RCC 7860 (cell line): ENCODE data around the gene LGALS1.
"Not testable (repeated sequence)": the region's sequence is repeated elsewhere in the genome, so short reads cannot be mapped to it uniquely, and the experiment has no call there.

Experiments used
- DNase-seq: peaks from one replicate; pipeline ENCODE4 v3.0.0-alpha.2; 2015; ENCODE audit warnings: low spot score
- FAIRE-seq: peaks from 2 replicates; lab custom pipeline; 2012; peaks lifted over from hg19 to GRCh38; lab: Jason Lieb, UNC

LGALS1 gene

DNA sequence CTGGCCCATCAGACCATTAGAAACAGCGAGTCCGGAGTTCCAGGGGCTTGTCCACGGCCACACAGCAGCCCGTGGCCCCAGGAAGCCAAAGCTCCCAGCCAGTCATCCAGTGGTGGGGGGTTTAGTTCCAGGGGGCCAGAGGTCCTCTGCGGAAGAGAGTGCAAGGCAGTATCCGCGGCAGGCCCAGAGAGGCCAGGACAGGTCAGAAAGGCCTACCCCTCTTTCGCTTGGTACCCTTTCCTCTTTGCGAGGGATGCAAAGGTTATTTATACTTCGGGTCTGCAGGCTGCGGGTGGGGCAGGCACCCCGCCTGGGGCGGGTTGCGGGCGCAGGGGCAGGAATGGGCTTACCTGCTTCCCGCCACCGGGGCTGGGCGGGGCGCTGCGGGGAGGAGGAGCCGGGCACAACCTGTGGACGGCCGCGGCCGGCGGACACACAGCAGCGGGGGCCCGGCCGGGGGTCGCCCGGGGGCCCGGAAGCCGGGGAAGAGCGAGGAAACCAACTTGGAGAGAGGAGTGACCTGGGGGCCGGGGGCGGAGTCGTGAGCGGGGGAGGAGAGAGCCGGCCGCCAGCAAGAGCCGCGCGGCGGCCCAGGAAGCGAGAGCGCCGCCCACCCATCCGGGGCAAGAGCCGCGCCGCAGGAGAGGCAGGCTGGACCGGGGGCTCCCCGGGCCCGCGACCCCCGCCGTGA, 36.2 kb upstream of the LGALS1 start, which contains the start of gene SH3BP1:
Gene SH3BP1 (plus strand): TSS at position 600 of the 691 bp plus-strand sequence. CDS start 119 bp downstream, outside the sequence.
- no peak for FAIRE-seq
- no peak for DNase-seq

DNA sequence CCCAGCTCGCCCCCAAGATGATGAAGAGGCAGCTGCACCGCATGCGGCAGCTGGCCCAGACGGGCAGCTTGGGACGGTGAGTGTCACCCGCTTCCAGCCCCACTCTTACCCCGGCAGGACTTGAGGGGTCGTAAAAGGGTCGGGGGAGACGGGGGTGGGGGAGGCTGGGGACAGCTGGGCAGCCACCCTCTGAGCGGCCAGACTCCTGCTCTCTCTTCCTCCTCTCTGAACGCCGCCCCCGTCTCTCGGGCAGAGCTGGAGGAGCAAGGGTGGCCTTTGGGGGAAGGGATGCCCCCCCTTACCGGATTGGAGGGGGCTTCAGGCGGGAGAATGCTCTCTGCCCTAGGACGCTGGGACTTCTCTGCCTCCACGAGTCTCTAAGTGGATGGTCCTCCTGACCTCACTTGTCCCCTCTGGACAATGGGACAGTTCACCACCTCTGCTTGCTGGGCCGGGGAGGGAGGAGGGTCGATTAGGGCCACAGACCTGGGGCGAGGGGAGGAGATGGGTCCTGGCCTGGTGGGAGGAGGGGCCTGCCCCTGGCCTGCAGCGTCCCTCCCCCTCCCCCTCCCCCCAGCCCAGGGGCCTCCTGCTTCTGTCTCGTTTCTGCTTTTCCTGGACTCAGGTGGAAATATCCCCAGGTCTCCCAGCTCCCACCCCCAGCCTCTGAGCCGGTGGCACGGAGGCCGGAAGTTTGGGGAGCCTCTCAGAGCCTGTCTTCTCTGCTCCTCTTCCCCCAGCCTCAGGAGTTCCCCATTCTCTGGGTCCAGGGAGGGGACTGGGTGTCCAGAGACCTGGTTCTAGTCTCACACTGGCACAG, 35.5 kb upstream of the LGALS1 start:
- DNase-seq (no peak), FAIRE-seq (no peak)

DNA sequence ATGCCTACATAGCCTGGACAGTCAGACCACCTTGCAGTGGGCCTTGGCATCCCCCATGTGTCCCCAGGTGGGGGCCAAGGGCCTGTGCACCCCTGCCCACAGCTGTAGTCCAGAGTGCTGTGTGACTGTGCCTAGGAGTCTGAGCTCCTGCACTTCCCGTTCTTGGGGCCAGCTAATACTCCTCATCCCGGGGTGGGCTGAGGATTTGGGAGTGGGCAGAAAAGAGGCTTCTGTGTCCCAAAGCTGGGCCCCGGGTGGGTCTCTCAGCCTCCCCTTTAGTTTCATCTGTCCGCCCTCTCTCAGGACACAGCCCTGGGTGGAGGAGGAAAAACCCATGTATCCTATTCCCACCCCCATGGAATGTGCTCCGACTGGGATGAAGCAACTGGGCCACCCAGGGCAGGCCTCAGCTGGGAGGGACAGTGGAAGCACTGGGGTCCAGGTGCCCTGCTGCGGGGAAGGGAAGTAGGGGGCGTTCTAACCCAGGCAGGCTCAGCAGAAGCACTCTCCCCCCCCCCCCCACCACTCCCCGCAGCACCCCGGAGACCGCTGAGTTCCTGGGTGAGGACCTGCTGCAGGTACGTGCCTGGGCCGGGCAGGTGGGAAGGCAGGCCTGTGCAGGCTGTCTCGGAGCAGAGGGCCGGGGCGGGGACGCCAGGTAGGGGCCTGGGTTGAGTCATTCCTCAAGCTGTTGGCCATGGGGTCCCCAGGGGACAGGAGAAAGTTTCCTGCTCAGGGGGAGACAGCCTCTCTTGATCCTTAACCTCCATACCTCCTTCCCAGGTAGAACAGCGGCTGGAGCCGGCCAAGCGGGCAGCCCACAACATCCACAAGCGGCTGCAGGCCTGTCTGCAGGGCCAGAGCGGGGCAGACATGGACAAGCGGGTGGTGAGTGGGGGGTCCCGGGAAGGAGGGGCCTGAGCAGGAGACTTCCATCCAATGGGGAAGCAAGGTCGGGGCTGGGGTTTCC, 34.6 kb upstream of the LGALS1 start:
- FAIRE-seq (no peak), DNase-seq (no peak)

DNA sequence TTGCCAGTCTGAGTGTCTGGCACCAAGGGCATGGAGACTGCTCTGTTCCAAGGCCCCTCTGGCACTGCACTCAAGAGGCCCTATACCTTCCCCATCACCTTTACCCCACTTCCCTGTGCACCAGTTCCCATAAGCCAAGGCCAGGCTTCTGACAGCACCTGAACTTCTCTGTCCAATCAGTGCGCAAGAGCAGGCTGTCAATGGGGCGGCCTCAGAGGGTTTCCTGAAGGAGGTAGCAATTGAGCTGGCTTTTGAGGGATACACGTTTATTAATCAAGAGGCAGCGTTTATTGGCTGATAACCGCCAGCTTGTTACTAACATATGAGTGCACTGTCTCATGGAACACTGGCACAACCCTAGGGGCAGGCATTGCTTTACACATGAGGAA, 33.9 kb upstream of the LGALS1 start:
- DNase-seq (no peak), FAIRE-seq (no peak)

DNA sequence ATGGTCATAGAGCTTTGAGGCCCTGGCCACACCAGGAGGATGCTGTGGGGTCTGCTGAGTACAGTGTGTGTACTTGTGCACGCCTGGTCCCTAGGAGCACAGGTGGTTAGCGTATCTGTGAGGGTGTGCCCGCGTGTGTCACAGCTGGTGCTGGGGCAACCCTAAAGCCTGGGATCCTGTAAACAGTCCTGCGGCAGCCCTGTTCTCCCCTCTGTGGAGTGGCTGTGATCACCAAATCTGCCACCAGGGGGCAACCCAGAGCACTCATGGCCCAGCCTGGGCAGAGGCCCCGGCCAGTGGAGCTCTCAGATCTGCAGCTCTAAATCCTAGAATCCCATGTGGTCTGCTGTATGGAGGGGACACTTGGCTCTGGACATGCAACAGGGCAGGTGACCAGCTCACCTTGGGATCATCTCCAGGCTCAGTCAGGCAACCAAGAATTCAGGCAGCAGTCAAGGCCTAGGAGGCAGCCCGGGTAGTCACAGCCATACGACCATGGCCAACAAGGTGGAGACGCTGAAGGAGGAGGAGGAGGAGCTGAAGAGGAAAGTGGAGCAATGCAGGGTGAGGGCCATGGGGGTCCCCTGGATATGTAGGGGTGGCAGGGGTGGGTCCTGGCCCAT, 32.1 kb upstream of the LGALS1 start:
- DNase-seq (peak; percentile 36), FAIRE-seq (no peak)

DNA sequence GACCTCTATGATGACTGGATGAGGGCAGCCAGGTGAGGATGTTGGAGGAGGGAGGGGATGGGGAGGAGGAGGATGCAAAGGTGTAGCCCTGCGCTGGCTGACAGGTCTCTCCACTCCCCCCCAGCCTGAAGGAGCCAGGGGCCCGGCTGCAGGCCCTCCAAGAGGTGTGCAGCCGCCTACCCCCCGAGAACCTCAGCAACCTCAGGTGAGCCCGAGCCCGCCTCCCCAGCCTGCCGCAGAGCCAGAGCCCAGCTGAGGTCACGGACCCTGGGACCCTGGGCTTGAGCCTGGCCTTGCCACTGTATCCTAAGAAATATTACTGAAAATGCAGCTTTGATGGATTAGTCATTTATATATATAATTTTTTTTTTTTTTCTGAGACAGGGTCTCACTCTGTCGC, 28.1 kb upstream of the LGALS1 start:
- FAIRE-seq = no peak
- no peak for DNase-seq

DNA sequence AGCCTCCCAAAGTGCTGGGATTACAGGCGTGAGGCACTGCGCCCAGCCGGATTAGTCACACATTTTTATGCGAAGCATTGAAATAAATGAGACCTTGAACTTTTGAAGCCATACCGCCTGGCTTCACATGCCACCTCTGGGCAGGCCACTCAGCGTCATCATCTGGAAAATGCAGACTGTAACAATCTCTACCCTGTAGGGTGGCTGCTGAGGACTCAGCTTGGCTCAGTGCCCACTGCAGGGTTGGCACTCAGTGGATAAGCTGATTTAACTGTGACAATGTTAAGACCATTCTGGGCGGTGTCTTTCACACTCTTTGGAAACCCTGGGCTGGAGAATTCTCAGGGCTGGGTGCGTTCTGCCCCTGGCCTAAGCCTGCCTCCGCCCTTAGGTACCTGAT, 27.5 kb upstream of the LGALS1 start:
- DNase-seq (peak; percentile 15), FAIRE-seq (no peak)

DNA sequence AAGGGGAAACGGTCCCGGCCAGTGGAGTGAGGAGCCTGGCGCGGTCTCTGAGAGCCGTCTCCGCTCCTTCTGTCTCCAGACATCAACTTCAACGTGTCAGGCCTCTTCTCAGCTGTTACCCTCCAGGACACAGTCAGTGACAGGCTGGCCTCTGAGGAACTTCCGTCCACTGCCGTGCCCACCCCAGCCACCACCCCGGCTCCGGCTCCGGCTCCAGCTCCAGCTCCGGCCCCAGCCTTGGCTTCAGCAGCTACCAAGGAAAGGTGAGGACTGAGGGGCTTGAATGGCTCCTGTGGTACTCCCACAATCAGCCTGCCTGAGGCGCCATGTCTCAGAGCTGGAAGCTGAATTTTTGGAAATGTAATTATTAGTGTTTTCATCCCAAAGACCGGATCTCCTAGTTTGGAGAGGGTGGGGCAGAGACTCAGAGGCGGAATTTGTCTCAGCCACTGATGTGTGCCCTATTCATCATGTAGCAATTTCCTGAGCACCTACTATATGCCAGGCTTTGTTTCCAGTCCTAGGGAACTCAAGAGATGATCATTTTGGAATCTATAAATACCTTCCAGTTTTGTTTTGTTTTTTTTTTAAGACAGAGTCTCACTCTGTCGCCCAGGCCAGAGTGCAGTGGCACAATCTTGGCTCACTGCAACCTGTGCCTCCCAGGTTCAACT, 24.8 kb upstream of the LGALS1 start:
- FAIRE-seq (no peak), DNase-seq (no peak)

DNA sequence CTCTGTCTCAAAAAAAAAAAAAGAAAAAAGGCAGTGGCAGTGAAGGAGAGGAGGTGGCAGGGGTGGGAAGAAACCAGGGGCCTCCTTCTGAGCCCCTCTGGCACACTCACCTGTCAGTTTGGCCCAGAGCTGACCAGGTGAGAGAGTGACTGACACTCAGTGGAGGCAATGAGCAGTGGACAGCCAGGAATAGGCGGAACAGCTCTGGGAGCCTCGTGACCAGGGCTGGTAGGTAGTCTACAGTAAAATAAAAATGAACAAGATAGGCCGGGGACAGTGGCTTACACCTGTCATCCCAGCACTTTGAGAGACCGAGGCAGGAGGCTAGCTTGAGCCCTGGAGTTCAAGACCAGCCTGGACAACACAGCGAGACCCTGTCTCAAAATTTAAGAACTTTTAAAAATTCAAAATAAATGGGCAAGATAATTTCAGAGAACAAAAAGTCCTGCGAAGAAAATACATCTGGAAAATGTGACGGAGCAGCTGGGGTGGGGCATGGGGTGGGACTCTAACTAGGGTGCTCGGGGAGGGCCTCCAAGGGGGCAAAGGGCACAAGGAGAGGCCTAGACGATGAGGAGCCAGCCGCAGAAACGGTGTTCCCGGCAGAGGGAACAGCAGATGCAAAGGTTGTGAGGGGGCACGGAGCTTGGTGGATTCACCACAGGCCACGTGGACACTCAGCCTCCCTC, 20.7 kb upstream of the LGALS1 start:
- no peak for FAIRE-seq

DNA sequence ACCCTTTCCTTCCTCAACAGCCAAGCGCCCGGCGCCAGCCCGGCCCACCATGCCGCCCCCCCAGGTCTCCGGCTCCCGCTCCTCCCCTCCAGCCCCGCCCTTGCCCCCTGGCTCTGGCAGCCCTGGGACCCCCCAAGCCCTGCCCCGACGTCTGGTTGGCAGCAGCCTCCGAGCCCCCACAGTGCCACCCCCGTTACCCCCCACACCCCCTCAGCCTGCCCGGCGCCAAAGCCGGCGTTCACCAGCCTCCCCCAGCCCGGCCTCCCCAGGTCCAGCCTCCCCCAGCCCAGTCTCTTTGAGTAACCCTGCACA, 20.2 kb upstream of the LGALS1 start:
- DNase-seq (no peak), FAIRE-seq (no peak)

More for the DNA sequence above, 20.7 kb upstream of the LGALS1 start:
- no peak for DNase-seq

DNA sequence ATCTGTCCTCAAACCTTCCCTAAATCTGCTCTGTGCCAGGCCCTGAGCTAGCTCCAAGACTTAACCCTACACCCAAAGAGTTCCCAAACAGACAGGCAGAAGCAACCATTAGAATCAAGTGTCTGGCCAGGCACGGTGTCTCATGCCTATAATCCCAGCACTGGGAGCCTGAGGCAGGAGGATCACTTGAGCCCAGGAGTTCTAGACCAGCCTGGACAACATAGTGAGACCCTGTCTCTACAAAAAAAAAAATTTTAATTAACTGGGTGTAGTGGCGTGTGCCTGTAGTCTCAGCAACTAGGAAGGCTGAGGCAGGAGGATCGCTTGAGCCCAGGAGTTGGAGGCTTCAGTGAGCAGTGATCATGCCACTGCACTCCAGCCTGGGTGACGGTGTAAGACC, 18.9 kb upstream of the LGALS1 start:
- not testable (repeated sequence) for FAIRE-seq, DNase-seq

DNA sequence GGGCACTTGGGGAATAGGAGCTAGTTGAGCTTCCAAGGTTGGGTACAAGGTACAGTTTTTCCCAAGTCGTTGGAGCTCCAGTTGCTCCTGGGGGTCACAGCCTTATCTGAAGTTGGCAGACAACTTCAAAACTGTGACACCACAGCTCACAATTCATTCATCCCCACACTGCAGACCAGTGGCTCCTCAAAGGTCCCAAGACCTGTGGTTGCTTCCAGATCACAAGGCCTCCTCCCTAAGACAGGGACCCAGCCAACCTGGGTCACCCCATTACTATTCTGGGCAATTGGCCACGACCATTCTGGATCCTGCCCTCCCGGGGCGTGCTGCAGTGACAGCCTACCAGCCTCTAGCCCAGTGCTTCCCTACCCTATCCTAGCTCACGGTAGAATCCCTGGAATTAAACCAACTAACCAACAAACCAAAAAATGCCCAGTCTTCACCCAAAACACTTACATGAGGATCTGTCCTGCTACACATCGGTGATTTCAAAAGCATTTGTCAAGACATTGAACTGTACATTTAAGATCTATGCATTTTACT, 17.8 kb upstream of the LGALS1 start:
- FAIRE-seq (no peak), DNase-seq (no peak)

DNA sequence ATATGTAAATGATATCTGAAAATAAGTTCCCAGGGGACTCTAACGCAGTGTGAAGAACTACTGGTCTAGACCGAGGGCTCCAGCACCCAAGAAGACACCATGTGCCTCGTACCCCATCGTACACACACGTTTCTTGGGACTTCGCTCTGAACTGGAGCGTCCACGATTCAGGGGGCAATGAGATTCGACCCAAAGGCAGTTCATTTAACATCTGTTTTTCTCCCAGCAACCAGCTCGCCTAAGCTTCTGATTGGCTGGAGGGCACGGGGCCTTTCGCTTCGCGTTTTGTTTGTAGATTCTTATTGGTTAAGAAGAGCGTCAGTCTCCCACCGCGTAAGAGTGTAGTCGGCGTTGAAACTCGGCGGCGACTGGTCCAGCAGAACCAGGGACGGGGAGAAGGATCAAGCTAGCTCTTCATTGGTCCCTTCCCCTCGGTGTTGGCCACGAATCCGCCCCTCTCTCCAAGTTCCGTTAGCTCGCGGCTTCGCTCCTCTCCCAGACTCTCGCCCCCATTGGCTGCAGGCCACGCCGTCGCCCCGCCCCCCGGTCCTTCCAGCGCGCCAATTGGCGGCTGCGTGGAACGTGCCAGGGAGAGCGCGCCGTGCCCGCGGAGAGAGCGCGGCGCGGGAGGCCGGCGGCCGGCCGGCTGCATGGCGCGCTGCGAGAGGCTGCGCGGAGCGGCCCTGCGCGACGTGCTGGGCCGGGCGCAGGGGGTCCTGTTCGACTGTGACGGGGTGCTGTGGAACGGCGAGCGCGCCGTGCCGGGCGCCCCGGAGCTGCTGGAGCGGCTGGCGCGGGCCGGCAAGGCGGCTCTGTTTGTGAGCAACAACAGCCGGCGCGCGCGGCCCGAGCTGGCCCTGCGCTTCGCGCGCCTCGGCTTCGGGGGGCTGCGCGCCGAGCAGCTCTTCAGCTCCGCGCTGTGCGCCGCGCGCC, 17.0 kb upstream of the LGALS1 start, which contains the start of gene PDXP:
Gene PDXP (plus strand): TSS at position 591 of the 933 bp plus-strand sequence. CDS start 60 bp downstream, at position 651.
- peak; percentile 91 for FAIRE-seq
- DNase-seq = peak; percentile 98

DNA sequence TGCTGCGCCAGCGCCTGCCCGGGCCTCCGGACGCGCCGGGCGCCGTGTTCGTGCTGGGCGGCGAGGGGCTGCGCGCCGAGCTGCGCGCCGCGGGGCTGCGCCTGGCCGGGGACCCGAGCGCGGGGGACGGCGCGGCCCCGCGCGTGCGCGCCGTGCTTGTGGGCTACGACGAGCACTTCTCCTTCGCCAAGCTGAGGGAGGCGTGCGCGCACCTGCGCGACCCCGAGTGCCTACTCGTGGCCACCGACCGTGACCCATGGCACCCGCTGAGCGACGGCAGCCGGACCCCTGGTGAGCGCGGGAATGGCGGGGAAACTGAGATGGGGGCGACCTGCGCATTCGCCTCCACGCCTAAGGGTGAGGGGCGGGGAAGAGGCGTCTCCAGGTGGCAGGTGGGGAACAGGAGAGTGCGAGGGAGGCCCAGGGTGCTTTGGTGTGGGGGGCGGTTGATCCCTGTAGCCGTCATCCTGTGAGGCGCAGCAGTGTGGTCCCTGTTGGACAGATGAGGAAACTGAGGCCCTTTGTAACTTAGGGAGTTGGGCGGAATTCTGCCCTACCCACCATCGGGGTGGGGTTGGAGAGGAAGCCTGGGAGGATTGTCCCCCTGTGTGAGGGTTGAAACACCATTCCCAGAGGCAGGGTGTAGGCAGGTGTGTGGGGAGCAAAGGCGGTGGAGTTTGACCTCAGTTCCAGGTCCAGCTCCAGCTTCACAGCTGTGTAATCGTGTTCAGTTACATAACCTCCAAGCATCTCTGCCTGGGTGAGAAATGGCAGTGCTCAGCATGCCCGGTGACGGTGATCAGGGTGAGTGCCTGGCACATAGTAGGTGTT, 16.2 kb upstream of the LGALS1 start:
- DNase-seq (no peak), FAIRE-seq (no peak)

DNA sequence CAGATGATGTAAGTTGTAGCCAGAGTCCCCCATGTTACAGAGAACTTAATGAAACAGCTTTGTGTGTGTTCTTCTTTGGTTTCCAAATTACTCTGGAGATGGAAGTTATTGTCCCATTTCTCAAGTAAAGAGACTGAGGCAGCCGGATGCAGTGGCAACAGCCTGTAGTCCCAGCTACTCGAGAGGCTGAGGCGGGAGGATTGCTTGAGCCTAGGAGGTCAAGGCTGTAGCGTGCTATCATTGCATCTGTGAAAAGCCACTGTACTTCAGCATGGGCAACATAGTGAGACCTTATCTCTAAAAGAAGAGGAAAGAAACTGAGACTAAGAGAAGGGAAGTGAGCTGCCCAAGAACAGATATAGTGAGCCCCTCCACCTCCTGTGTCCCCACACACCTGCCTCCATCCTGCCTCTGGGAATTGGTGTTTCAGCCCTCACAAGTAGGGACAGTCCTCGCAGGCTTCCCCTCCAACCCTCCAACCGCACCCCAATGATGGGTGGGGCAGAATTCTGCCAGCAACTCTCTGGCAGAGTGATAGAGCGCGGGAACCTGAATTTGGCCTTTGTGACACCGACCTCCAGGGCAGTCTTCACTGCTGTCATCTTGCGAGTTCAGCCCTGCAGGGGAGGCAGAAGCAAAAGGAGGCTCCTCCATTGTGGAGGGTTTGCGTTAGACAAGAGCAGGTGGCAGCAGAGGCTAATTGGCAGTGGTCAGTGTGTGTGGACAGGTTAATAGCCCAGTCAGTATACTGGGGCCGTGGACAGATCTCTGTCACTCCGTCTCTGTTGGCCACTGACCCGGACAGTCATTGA, 15.3 kb upstream of the LGALS1 start:
- FAIRE-seq (no peak), DNase-seq (no peak)

DNA sequence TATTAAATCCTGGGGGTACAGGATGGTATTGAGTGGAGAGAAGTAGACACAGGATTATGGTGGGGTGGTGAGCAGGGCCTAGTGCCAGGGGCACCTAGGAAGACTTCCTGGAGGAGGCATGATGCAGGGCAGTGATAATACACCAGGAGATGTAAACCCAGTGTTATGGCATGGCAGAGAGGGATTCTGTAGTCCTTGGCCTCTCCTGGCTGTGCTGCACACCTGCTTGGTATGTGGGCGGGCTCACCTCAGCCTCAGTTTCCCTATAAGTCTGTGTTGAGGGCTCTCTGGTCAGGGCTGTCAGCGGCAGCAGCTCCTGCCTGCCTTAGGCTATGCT, 14.8 kb upstream of the LGALS1 start:
- FAIRE-seq (no peak), DNase-seq (no peak)
